ENCODE data around the gene PRTG.

The PRTG gene

DNA sequence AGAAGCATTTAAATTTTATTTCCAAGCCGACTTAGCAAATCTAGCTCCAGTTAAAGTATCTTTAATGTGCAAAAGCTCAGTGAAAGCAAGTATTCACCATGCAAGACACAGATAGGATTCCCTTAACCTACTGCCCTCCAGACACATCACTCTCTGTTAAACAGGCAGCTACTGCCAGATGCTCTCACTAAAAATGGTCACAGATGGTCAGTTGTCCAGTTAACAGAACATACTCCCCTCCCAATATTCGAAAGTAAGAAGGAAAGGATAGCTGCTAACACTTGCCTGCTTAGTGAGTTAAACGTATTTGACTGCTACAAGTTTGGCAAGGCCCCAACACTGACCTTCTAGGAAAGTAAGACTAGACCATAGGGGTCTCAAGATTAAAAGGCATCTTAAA is 73.7 kb downstream of the PRTG start:
- TF ChIP-seq POLR2AphosphoS5 (IDR thresholded peaks at IDR 0.05; ENCODE audit: low read depth, low read length) (no peak), TAF1 (IDR thresholded peaks at IDR 0.05; ENCODE audit: borderline replicate concordance, insufficient read depth, low read length) (no peak), FOXP2 (optimal IDR thresholded peaks at IDR 0.05; ENCODE audit: borderline replicate concordance, extremely low read depth, extremely low read length, insufficient read depth) (no peak), SIN3A (IDR thresholded peaks at IDR 0.05; ENCODE audit: borderline replicate concordance, insufficient read depth, low read length) (no peak)
- TF ChIP-seq, protein P1, sequence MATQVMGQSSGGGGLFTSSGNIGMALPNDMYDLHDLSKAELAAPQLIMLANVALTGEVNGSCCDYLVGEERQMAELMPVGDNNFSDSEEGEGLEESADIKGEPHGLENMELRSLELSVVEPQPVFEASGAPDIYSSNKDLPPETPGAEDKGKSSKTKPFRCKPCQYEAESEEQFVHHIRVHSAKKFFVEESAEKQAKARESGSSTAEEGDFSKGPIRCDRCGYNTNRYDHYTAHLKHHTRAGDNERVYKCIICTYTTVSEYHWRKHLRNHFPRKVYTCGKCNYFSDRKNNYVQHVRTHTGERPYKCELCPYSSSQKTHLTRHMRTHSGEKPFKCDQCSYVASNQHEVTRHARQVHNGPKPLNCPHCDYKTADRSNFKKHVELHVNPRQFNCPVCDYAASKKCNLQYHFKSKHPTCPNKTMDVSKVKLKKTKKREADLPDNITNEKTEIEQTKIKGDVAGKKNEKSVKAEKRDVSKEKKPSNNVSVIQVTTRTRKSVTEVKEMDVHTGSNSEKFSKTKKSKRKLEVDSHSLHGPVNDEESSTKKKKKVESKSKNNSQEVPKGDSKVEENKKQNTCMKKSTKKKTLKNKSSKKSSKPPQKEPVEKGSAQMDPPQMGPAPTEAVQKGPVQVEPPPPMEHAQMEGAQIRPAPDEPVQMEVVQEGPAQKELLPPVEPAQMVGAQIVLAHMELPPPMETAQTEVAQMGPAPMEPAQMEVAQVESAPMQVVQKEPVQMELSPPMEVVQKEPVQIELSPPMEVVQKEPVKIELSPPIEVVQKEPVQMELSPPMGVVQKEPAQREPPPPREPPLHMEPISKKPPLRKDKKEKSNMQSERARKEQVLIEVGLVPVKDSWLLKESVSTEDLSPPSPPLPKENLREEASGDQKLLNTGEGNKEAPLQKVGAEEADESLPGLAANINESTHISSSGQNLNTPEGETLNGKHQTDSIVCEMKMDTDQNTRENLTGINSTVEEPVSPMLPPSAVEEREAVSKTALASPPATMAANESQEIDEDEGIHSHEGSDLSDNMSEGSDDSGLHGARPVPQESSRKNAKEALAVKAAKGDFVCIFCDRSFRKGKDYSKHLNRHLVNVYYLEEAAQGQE (IDR thresholded peaks at IDR 0.05; ENCODE audit: insufficient read depth in 1 of 2, low read depth in 2 of 2, low read length in 2 of 2) = no peak

DNA sequence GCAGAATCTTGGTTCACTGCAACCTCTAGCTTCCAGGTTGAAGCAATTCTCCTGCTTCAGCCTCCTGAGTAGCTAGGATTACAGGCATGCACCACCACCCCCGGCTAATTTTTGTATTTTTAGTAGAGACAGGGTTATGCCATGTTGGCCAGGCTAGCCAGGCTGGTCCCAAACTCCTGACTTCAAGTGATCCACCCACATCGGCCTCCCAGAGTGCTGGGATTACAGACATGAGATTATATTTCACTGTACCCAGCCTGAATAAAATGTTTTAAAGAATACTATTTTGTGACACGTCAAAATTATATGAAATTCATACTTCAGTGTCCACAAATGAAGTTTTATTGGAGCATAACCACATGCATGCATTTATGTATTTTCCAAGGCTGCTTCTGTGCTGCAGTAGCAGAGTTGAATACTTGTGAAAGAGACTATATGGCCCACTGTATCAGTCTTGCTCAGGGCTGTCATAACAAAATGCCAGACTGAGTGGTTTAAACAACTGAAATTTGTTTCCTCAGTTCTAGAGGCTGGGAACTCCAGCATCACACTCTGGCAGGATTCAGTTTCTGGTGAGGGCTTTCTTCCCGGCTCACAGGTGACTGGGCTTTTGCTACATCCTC is 77.2 kb downstream of the PRTG start:
- TF ChIP-seq SIN3A (IDR thresholded peaks at IDR 0.05; ENCODE audit: borderline replicate concordance, insufficient read depth, low read length) (no peak), TAF1 (IDR thresholded peaks at IDR 0.05; ENCODE audit: borderline replicate concordance, insufficient read depth, low read length) (no peak), POLR2AphosphoS5 (IDR thresholded peaks at IDR 0.05; ENCODE audit: low read depth, low read length) (no peak), FOXP2 (optimal IDR thresholded peaks at IDR 0.05; ENCODE audit: borderline replicate concordance, extremely low read depth, extremely low read length, insufficient read depth) (no peak)
- TF ChIP-seq, protein P1 (IDR thresholded peaks at IDR 0.05; ENCODE audit: insufficient read depth in 1 of 2, low read depth in 2 of 2, low read length in 2 of 2) = no peak

DNA sequence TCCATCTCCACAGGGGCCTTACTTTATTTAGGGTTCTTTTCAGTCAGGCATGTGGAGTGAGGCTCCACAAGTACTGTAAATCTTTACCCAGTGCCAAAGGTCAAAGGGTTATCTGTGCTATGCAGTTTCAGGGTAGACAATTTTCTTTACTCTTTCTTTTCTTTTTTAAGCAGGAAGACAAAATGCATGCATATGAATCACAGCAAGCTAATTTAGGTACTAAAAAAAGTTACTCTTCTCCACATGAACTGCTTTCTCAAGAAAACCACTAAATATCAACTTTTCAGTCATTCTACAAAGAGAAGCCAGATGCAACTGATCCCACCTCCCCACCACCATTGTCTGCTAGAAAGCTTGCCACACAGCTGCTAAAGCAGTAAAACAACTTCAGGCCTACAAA is 81.5 kb downstream of the PRTG start:
- TF ChIP-seq TAF1 (IDR thresholded peaks at IDR 0.05; ENCODE audit: borderline replicate concordance, insufficient read depth, low read length) (no peak), FOXP2 (optimal IDR thresholded peaks at IDR 0.05; ENCODE audit: borderline replicate concordance, extremely low read depth, extremely low read length, insufficient read depth) (no peak), POLR2AphosphoS5 (IDR thresholded peaks at IDR 0.05; ENCODE audit: low read depth, low read length) (no peak), SIN3A (IDR thresholded peaks at IDR 0.05; ENCODE audit: borderline replicate concordance, insufficient read depth, low read length) (no peak)
- TF ChIP-seq, protein P1 (IDR thresholded peaks at IDR 0.05; ENCODE audit: insufficient read depth in 1 of 2, low read depth in 2 of 2, low read length in 2 of 2) = no peak

DNA sequence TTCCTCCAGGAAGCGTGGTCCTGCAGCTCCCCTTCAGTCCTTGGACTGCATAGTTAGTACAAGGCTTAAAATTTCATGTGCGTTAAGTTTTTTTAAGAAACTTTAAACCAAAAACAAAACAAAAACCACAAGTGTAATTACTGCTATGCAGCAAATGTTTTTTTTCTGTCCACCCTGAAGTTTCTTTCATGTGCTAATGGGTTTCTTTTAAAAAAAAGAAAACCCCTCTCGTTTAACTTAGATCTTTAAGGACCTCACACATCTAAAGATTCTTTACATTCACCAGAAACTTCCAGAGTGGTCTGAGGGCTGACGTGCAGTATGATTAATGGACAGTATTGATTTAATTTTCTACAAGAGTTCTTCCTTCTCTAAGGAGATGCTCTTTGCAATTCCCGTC is 82.8 kb downstream of the PRTG start:
- TF ChIP-seq SIN3A (IDR thresholded peaks at IDR 0.05; ENCODE audit: borderline replicate concordance, insufficient read depth, low read length) (no peak), POLR2AphosphoS5 (IDR thresholded peaks at IDR 0.05; ENCODE audit: low read depth, low read length) (no peak), FOXP2 (optimal IDR thresholded peaks at IDR 0.05; ENCODE audit: borderline replicate concordance, extremely low read depth, extremely low read length, insufficient read depth) (no peak), TAF1 (IDR thresholded peaks at IDR 0.05; ENCODE audit: borderline replicate concordance, insufficient read depth, low read length) (no peak)
- TF ChIP-seq, protein P1 (IDR thresholded peaks at IDR 0.05; ENCODE audit: insufficient read depth in 1 of 2, low read depth in 2 of 2, low read length in 2 of 2) = no peak
